ENCODE measurements around the gene SLC25A22.

Gene SLC25A22

GRCh38 chr11:742571-743201, 55.4 kb downstream of the SLC25A22 start:
- DNase-seq = no peak

GRCh38 chr11:742156-742546, 55.9 kb downstream of the SLC25A22 start:
- no peak for DNase-seq

Measured in activated CD4-positive, CD25-positive, alpha-beta regulatory T cell treated with anti-CD3 and anti-CD28 coated beads, Interleukin-2, amount 50 U/mL, for 72 hours (primary cell).